Astrocyte (in vitro differentiated cells and primary cell): Measurements from ENCODE around the gene NKAIN2. TPM values are rescaled to one million over a fixed set of nuclear protein-coding genes. Genes with fewer than 3 reads are reported as not detected.
A peak's percentile ranks its signal among the peaks of the same experiment; 100 is the strongest.

ENCODE experiments used
- DNase-seq: peaks from one replicate; pipeline ENCODE4 v3.0.0-alpha.2; 2010; ENCODE audit warnings: low read depth
- FAIRE-seq: peaks from 2 replicates; lab custom pipeline; 2011; peaks lifted over from hg19 to GRCh38; lab: Jason Lieb, UNC
- H2AFZ ChIP-seq: 2 replicates; pipeline ENCODE4 v1.6.0; 2012; ENCODE audit warnings: low read depth, low read length, inconsistent platforms
- H3K27ac ChIP-seq: 2 replicates; pipeline ENCODE4 v1.5.1; 2011; ENCODE audit warnings: low read depth, low read length, inconsistent platforms
- H3K27me3 ChIP-seq: 2 replicates; pipeline ENCODE4 v1.6.0; 2011; ENCODE audit warnings: low read length, inconsistent platforms; ENCODE audit not compliant: insufficient read depth
- H3K36me3 ChIP-seq: 2 replicates; pipeline ENCODE4 v1.5.1; 2011; ENCODE audit warnings: low read length, inconsistent platforms; ENCODE audit not compliant: insufficient read depth
- H3K4me1 ChIP-seq: 2 replicates; pipeline ENCODE4 v1.5.1; 2011; ENCODE audit warnings: low read length, inconsistent platforms; ENCODE audit not compliant: insufficient read depth
- H3K4me2 ChIP-seq: 2 replicates; pipeline ENCODE4 v1.6.0; 2012; ENCODE audit warnings: low read length, inconsistent platforms
- H3K4me3 ChIP-seq: 2 replicates; pipeline ENCODE4 v1.5.1; 2011; ENCODE audit warnings: low read depth, mild to moderate bottlenecking, low read length, inconsistent platforms; ENCODE audit not compliant: insufficient read depth
- H3K79me2 ChIP-seq: 2 replicates; pipeline ENCODE4 v1.6.0; 2012; ENCODE audit warnings: mild to moderate bottlenecking, low read length, inconsistent platforms; ENCODE audit not compliant: insufficient read depth
- H3K9ac ChIP-seq: 2 replicates; pipeline ENCODE4 v1.6.0; 2012; ENCODE audit warnings: mild to moderate bottlenecking, low read length, inconsistent platforms
- H3K9me3 ChIP-seq: 2 replicates; pipeline ENCODE4 v1.5.1; 2012; ENCODE audit warnings: low read depth, mild to moderate bottlenecking, low read length, inconsistent platforms; ENCODE audit not compliant: insufficient read depth
- H4K20me1 ChIP-seq: 2 replicates; pipeline ENCODE4 v1.6.0; 2012; ENCODE audit warnings: low read length, inconsistent platforms; ENCODE audit not compliant: insufficient read depth
- H3K27ac Mint-ChIP-seq: one replicate; pipeline ENCODE4 v1.8.0; 2021; ENCODE audit warnings: mild to moderate bottlenecking, mixed read lengths; ENCODE audit not compliant: unreplicated experiment
- H3K27me3 Mint-ChIP-seq: one replicate; pipeline ENCODE4 v1.8.0; 2021; ENCODE audit warnings: low read depth, mixed read lengths; ENCODE audit not compliant: unreplicated experiment
- H3K36me3 Mint-ChIP-seq: one replicate; pipeline ENCODE4 v1.8.0; 2021; ENCODE audit warnings: low read depth, mixed read lengths; ENCODE audit not compliant: unreplicated experiment
- H3K4me1 Mint-ChIP-seq: one replicate; pipeline ENCODE4 v1.8.0; 2021; ENCODE audit warnings: low read depth, mixed read lengths; ENCODE audit not compliant: unreplicated experiment
- H3K4me3 Mint-ChIP-seq: one replicate; pipeline ENCODE4 v1.8.0; 2021; ENCODE audit warnings: mild to moderate bottlenecking, moderate library complexity, mixed read lengths; ENCODE audit not compliant: unreplicated experiment
- H3K9me3 Mint-ChIP-seq: one replicate; pipeline ENCODE4 v1.8.0; 2021; ENCODE audit warnings: mild to moderate bottlenecking, mixed read lengths; ENCODE audit not compliant: unreplicated experiment
- CTCF ChIP-seq: IDR thresholded peaks from 2 replicates; pipeline ENCODE4 v1.5.1; 2011; ENCODE audit warnings: low read depth, mild to moderate bottlenecking, inconsistent platforms, low read length, moderate library complexity; ENCODE audit not compliant: insufficient read depth
- EZH2 ChIP-seq: IDR thresholded peaks from 2 replicates; pipeline ENCODE4 v1.6.1; 2012; ENCODE audit warnings: mild to moderate bottlenecking, low read length, inconsistent platforms; ENCODE audit not compliant: insufficient read depth
- total RNA-seq: library from RNA; stranded (reverse); gene quantifications from 2 replicates; pipeline ENCODE4 v1.2.1, GENCODE V29; 2021

NKAIN2 gene
- total RNA-seq, 1 donor from 2014 or later = 0.07 TPM

- H4K20me1 ChIP-seq = no peaks in the 10 kb centered on the region
- H3K27me3 Mint-ChIP-seq = no peaks in the 10 kb centered on the region
- FAIRE-seq (no peak), DNase-seq (peak; percentile 11)
- no peak overlapping the region for H3K27ac ChIP-seq
- H3K4me1 Mint-ChIP-seq = no peaks in the 10 kb centered on the region
- TF ChIP-seq CTCF (no peak), EZH2 (no peak)
- no peaks in the 10 kb centered on the region for H3K9me3 ChIP-seq
- no peak overlapping the region for H3K9ac ChIP-seq
- no peak overlapping the region for H2AFZ ChIP-seq
- H3K36me3 ChIP-seq = no peaks in the 10 kb centered on the region
- H3K79me2 ChIP-seq = no peaks in the 10 kb centered on the region
- H3K4me3 Mint-ChIP-seq = no peak overlapping the region
- H3K36me3 Mint-ChIP-seq = no peaks in the 10 kb centered on the region
- H3K9me3 Mint-ChIP-seq = no peaks in the 10 kb centered on the region
- H3K27ac Mint-ChIP-seq = no peak overlapping the region
- peaks cover 6% of the 10 kb centered on the region for H3K4me1 ChIP-seq
- H3K27me3 ChIP-seq = no peaks in the 10 kb centered on the region
- no peak overlapping the region for H3K4me3 ChIP-seq
- no peak overlapping the region for H3K4me2 ChIP-seq
Measured at GRCh38 chr6:124868481-124868880, 1064.8 kb downstream of the NKAIN2 start.

GRCh38 chr6:124869416-124869815 lies 1065.8 kb downstream of the NKAIN2 start:
- Histone ChIP-seq H3K4me3 (no peak overlapping the region), H3K36me3 (no peaks in the 10 kb centered on the region), H2AFZ (no peak overlapping the region), H3K4me1 (peaks cover 6% of the 10 kb centered on the region), H3K27me3 (no peaks in the 10 kb centered on the region), H3K9ac (no peak overlapping the region), H3K9me3 (no peaks in the 10 kb centered on the region), H3K27ac (no peak overlapping the region), H3K4me2 (no peak overlapping the region), H3K79me2 (no peaks in the 10 kb centered on the region), H4K20me1 (no peaks in the 10 kb centered on the region)
- Mint-ChIP-seq H3K27me3 (no peaks in the 10 kb centered on the region), H3K27ac (no peak overlapping the region), H3K4me1 (no peaks in the 10 kb centered on the region), H3K36me3 (no peaks in the 10 kb centered on the region), H3K4me3 (no peak overlapping the region), H3K9me3 (no peaks in the 10 kb centered on the region)
- FAIRE-seq (no peak), DNase-seq (no peak)
- TF ChIP-seq EZH2 (no peak), CTCF (no peak)

- no peak overlapping the region for H3K27ac Mint-ChIP-seq
- TF ChIP-seq CTCF = peak; percentile 69
- no peak for TF ChIP-seq EZH2
Measured at GRCh38 chr6:124870611-124871459, 1067.2 kb downstream of the NKAIN2 start.

More at GRCh38 chr6:124870611-124871459, 1067.2 kb downstream of the NKAIN2 start:
- Histone ChIP-seq H3K4me3 (no peak overlapping the region), H3K9ac (no peak overlapping the region), H3K27ac (no peak overlapping the region), H3K27me3 (no peaks in the 10 kb centered on the region), H4K20me1 (no peaks in the 10 kb centered on the region), H3K4me2 (no peak overlapping the region), H3K79me2 (no peaks in the 10 kb centered on the region), H2AFZ (no peak overlapping the region), H3K36me3 (no peaks in the 10 kb centered on the region), H3K9me3 (no peaks in the 10 kb centered on the region), H3K4me1 (peaks cover 6% of the 10 kb centered on the region)
- H3K4me1 Mint-ChIP-seq = peaks cover 6% of the 10 kb centered on the region
- no peaks in the 10 kb centered on the region for H3K36me3 Mint-ChIP-seq
- H3K4me3 Mint-ChIP-seq = no peak overlapping the region
- FAIRE-seq (peak; percentile 47), DNase-seq (peak; percentile 27)
- H3K27me3 Mint-ChIP-seq = no peaks in the 10 kb centered on the region
- no peaks in the 10 kb centered on the region for H3K9me3 Mint-ChIP-seq
